DMS153 (cell line): ENCODE measurements around the gene C5orf63.
"Not testable (repeated sequence)": the region's sequence is repeated elsewhere in the genome, so short reads cannot be mapped to it uniquely, and the experiment has no call there.

Experiments
- DNase-seq: peaks from one replicate; lab custom pipeline; 2025; lab: John Stamatoyannopoulos, UW

C5orf63 gene

GRCh38 chr5:127006744-127007143 is 66.6 kb downstream of the C5orf63 start:
- DNase-seq = no peak

GRCh38 chr5:127005282-127005681 is 68.0 kb downstream of the C5orf63 start:
- not testable (repeated sequence) for DNase-seq

- no peak for DNase-seq
These were observed 68.6 kb downstream of the C5orf63 start for GRCh38 chr5:127004721-127005120.

- DNase-seq = peak; percentile 21
These were observed 69.4 kb downstream of the C5orf63 start for GRCh38 chr5:127003798-127004495.

- DNase-seq = no peak
These were observed 70.9 kb downstream of the C5orf63 start for GRCh38 chr5:127002390-127002789.

GRCh38 chr5:127001621-127002296 is 71.5 kb downstream of the C5orf63 start:
- DNase-seq = no peak
